SW480 (cell line): ENCODE measurements around the gene SLC26A6.

Experiments
- DNase-seq: peaks from one replicate; pipeline ENCODE4 v3.0.0-alpha.2; 2016; ENCODE audit warnings: low spot score

SLC26A6 gene

DNA sequence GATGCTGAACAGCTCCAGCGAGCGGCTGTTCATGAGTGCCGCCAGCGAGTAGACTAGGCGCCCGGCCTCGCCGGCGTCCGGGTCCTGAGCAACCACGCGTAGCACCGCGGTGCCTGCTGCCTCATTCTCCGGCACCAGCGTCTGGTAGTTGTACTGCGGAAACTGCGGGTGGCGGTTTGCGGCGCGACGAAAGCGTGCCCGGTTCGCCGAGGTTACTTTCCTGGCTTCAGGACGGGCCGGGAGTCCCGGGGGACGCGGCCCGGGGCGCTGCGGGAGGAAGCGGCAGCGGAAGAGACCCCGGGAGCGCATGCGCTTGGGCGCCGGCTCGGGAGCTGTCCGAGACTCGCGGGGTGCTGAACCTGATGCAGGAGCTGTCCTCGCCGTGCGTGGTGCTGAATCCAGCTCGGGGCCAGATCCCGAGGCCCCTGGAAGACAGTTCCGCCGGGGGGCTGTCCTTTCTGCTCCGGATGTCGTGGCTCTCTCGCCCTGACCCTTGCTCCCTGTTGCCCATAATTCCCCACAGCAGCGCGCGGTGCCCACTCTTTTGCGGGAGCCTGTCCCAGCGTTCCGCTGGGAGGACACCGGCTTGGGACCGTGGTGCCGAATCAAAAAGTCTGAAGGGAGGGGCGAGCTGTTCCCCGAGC is 26.4 kb upstream of the SLC26A6 start:
- no peak for DNase-seq

- no peak for DNase-seq
These were observed 25.6 kb upstream of the SLC26A6 start for GRCh38 chr3:48660800-48661400.

DNA sequence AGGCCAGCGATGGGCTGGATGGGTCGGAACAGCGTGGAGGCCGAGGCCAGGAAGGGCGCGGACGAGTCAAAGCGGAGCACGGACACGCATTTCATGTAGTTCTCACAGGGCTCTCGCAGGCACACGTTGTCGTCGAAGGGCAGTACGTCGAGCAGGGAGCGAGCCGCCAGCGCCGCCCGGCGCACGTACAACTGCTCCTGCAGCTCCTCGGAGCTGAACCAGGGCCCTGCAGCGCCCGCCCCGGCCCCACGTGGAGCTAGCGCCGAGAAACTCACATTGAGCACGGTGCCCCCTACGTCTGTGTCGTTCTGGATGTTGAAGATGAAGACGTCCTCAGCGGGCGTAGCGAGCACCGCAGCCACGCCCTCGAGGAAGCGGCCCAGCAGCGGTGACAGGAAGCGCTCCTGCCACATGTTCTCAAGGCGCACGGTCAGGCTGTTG is 21.6 kb upstream of the SLC26A6 start:
- no peak for DNase-seq

DNA sequence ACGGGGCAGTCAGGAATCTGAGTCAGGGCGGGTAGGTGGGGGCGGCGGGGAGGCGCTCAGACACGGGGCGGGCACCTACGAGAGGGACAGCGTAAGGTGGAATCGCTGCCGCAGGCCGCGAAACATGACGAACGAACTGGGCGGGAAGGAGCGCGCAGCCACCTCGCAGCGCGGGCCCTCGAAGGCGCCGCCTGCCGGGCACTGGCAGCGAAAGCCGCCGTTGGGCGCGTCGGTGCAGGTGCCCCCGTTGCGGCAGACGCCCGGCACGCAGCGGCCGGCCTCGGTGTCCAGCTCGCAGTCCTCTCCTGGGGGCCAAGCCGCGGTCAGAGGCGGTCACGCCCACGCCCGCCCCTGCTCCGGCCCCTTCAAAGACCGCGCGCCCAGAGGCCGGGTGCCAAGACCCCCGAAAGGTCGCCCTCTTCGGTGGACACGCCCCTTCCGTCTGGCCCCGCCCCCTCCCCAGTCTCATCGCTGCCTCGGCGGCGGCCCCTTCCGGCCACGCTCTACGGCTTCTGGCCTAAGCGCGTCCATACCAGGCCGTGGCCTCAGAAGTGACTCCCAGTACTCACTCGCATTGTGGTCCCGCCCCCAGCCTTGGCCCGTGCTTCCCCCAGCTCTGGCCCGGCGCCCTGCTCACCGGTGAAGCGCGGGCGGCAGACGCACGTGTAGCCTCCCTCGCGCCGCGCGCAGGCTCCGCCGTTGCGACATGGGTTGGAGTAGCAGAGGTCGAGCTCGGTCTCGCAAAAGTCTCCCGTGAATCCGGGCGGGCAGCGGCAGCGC is 21.0 kb upstream of the SLC26A6 start:
- DNase-seq = no peak

- DNase-seq = no peak
These were observed 20.3 kb upstream of the SLC26A6 start for GRCh38 chr3:48655606-48656005.

DNA sequence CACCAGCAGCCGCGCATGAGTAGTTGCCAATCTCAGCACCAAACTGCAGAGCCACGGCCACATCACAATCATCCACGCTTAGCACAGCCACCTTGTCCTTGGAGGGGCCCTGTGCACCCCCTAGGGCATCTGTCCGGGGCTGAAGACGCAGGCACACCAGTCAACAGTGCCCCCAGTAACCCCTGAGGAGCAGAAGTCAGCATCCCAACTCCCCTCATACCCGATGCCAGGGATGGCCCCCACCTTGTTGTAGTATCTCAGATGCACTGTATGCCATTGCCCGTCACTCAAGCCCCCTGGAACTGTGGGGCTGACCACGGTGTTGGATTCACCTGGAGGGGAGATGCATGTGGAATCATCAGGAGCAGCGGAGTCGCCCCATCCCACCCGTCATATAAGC is 19.8 kb upstream of the SLC26A6 start:
- no peak for DNase-seq

- DNase-seq = peak; percentile 76
These were observed 17.9 kb upstream of the SLC26A6 start for GRCh38 chr3:48652923-48653715.

- DNase-seq = no peak
These were observed 16.5 kb upstream of the SLC26A6 start for GRCh38 chr3:48651771-48652170.

- DNase-seq = no peak
These were observed 15.5 kb upstream of the SLC26A6 start for GRCh38 chr3:48650723-48651122.

- no peak for DNase-seq
These were observed 13.1 kb upstream of the SLC26A6 start for GRCh38 chr3:48648188-48648850.

- DNase-seq = no peak
These were observed 12.5 kb upstream of the SLC26A6 start for GRCh38 chr3:48647714-48648113.

DNA sequence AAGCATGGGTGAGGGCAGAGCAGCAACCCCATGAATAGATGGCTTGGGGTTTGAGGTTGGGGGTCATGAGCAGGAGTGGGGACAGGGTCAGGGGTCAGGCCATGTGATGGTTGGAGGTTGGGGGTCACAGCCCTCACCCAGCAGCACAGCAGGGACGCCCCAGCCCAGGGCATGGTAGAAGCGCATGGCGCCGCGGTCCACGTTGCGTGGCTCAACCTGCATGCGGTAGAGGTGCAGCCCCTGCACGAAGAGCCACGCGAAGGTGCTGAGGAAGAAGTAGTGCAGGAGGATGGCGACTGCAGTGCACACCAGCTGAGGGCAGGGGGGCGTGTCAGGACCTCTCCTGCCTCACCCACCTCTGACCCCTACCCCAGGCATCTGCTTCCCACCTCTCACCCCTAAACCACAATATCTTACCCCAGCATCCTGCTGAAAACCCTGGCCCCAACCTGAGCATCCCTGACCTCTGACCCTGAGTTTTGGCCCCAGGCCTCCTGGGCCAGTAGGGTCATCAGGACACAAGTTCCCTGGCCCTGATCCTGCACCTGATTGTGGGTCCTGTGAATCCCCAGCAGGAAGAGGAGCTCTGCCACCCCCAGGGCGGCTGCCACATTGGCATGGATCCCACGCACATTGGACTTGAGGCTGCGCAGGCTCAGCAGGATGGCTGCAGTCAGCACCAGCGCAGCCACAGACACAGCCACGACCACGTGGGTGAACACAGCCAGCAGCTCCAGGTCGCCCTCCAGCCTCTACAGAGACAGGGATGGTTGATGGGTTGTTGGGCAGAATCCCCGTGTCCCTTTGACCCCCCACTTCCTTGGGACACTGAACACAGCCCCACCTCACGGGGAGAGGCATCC is 9.9 kb upstream of the SLC26A6 start:
- DNase-seq = no peak

GRCh38 chr3:48642605-48643004 is 7.3 kb upstream of the SLC26A6 start:
- no peak for DNase-seq

DNA sequence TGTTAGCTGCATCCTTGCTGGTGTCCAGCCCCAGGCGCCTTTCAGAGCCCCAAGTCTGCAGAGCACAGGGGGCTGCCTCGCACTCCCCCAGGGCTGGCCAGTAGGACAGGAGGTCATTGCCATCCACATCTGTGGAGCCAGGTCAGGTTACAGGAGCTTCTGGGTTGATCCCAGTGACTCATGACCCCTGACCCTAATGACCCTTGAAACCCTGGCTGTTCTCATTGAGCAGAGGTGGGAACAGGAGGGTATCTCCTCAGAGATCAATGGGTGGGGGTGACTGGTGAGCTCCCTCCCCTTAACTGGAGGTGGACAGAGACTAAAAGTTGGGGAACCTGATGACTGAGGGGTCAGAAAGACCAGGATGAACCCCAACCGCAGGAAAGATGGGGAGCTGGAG is 6.1 kb upstream of the SLC26A6 start:
- no peak for DNase-seq

- DNase-seq = no peak
These were observed 4.8 kb upstream of the SLC26A6 start for GRCh38 chr3:48639944-48640606.

DNA sequence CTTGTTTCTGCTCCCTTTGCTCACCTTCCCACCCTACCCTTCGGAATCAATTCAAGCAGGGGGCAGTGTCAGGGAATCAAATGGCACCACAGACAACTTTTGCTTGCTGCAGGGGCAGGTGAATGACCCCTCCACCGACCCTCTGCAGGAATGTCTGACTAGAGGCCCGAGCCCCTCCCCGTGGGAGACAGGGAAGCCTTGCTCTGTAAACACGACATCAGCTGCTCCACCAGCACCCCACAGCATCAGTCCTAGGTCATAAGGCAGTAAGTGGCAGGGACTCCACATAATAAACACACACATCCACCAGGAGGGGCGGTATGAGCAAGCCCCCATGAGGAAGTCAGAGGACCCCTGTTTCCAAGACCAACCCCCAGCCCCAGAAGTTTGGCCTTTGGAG is 2.0 kb upstream of the SLC26A6 start:
- no peak for DNase-seq

- DNase-seq = no peak
These were observed 941 bp upstream of the SLC26A6 start for GRCh38 chr3:48636149-48636655.

GRCh38 chr3:48634661-48635221 is 520 bp downstream of the SLC26A6 start:
- DNase-seq = peak; percentile 44

DNA sequence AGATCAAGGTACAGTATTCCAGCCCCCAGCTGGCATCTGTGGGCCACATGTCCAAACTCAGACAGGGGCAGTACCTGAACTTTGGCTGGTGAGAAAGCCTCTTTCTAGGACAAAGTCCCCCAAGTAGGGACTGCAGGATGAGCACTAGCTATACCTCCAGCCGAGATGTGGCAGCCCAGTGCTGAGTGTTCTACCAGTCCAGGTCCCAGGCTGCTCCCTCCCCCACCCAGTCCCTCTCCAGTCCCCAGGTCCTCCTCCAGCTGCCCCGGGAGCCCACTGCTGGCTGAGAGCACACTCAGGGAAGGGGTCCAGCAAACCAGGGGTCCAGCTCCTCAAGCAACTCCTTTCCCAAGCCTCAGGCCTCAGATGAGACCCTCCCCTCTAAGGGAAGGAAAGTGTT is 1.5 kb downstream of the SLC26A6 start:
- no peak for DNase-seq

DNA sequence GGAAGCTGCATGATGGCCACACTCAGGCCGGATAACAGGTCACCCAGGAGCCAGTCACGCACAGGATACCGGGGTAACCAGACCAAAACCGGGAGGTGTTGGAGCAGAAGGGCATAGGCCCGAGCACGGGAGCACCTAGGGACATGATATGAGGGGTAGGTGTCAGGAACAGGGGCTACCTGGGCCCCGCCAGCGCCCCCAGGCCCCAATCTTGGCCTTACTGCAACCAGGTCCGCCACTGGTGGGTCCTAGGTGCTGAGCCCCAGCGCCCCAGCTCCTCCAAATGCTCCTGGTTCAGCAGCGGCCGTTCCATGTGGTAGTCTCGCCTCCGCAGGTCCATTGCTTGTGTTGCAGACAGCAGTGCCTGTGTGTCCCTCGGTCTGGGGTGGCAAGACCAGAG is 2.0 kb downstream of the SLC26A6 start:
- DNase-seq = no peak
